Ishikawa (cell line): ENCODE results near the gene CCDC7.

Experiments
- CEBPB ChIP-seq: IDR thresholded peaks from 2 replicates; pipeline ENCODE4 v1.6.1; 2012
- EP300 ChIP-seq: IDR thresholded peaks from 2 replicates; pipeline ENCODE4 v1.6.1; 2012; ENCODE audit warnings: borderline replicate concordance
- MAX ChIP-seq: IDR thresholded peaks from 2 replicates; pipeline ENCODE4 v1.6.1; 2012
- NFIC ChIP-seq: IDR thresholded peaks from 2 replicates; pipeline ENCODE4 v1.6.1; 2012
- REST ChIP-seq: IDR thresholded peaks from 2 replicates; pipeline ENCODE4 v1.6.1; 2012; ENCODE audit warnings: low read depth, mild to moderate bottlenecking
- TAF1 ChIP-seq: IDR thresholded peaks from 2 replicates; pipeline ENCODE4 v1.6.1; 2012; ENCODE audit warnings: low read depth, mild to moderate bottlenecking
- USF1 ChIP-seq: IDR thresholded peaks from 2 replicates; pipeline ENCODE4 v1.6.1; 2012
- YY1 ChIP-seq: IDR thresholded peaks from 2 replicates; pipeline ENCODE4 v1.6.1; 2012; ENCODE audit warnings: low read depth

GRCh38 chr10:32489901-32490300 is 44.0 kb downstream of the CCDC7 start:
- no peak for TF ChIP-seq EP300
- no peak for TF ChIP-seq REST
- TF ChIP-seq CEBPB: no peak
- no peak for TF ChIP-seq TAF1
- TF ChIP-seq NFIC: no peak
- TF ChIP-seq USF1: no peak
- TF ChIP-seq MAX: no peak
- TF ChIP-seq YY1: no peak
